Measurements from ENCODE around the gene THAP7.
A peak's percentile ranks its signal among the peaks of the same experiment; 100 is the strongest.
"Not testable (repeated sequence)": the region's sequence is repeated elsewhere in the genome, so short reads cannot be mapped to it uniquely, and the experiment has no call there.

THAP7 gene

GRCh38 chr22:21010426-21011113 is 8.7 kb upstream of the THAP7 start:
- H3K4me1 Mint-ChIP-seq (ENCODE audit: low read depth) = peaks cover 15% of the 10 kb centered on the region
- H3K27ac Mint-ChIP-seq = no peak overlapping the region
- no peaks in the 10 kb centered on the region for H3K9me3 Mint-ChIP-seq
- no peaks in the 10 kb centered on the region for H3K36me3 Mint-ChIP-seq (ENCODE audit: low read depth)
- no peak overlapping the region for H3K4me3 Mint-ChIP-seq
- H3K27me3 Mint-ChIP-seq (ENCODE audit: low read depth) = peaks cover 11% of the 10 kb centered on the region

- Mint-ChIP-seq H3K27me3 (ENCODE audit: low read depth) (peaks cover 7% of the 10 kb centered on the region), H3K27ac (no peak overlapping the region), H3K9me3 (no peaks in the 10 kb centered on the region), H3K4me1 (ENCODE audit: low read depth) (peaks cover 12% of the 10 kb centered on the region), H3K36me3 (ENCODE audit: low read depth) (no peaks in the 10 kb centered on the region), H3K4me3 (no peak overlapping the region)
Observed at GRCh38 chr22:21009638-21010425, 7.9 kb upstream of the THAP7 start.

GRCh38 chr22:21009208-21009607 is 7.3 kb upstream of the THAP7 start:
- H3K36me3 Mint-ChIP-seq (ENCODE audit: low read depth); H3K4me3 Mint-ChIP-seq; H3K9me3 Mint-ChIP-seq; H3K4me1 Mint-ChIP-seq (ENCODE audit: low read depth); H3K27me3 Mint-ChIP-seq (ENCODE audit: low read depth); H3K27ac Mint-ChIP-seq: not testable (repeated sequence)

- no peaks in the 10 kb centered on the region for H3K9me3 Mint-ChIP-seq
- peak overlapping the region; percentile 92 for H3K4me3 Mint-ChIP-seq
- peaks cover 4% of the 10 kb centered on the region for H3K36me3 Mint-ChIP-seq (ENCODE audit: low read depth)
- H3K4me1 Mint-ChIP-seq (ENCODE audit: low read depth) = peaks cover 6% of the 10 kb centered on the region
- H3K27ac Mint-ChIP-seq = no peak overlapping the region
- H3K27me3 Mint-ChIP-seq (ENCODE audit: low read depth) = no peaks in the 10 kb centered on the region
Observed at GRCh38 chr22:21003782-21004181, 1.9 kb upstream of the THAP7 start.

GRCh38 chr22:21000987-21001600 is 824 bp downstream of the THAP7 start:
- H3K9me3 Mint-ChIP-seq = no peaks in the 10 kb centered on the region
- H3K36me3 Mint-ChIP-seq (ENCODE audit: low read depth) = peaks cover 6% of the 10 kb centered on the region
- H3K4me3 Mint-ChIP-seq = peak overlapping the region; percentile 92
- H3K27ac Mint-ChIP-seq = peak overlapping the region; percentile 97
- H3K27me3 Mint-ChIP-seq (ENCODE audit: low read depth) = no peaks in the 10 kb centered on the region
- peaks cover 8% of the 10 kb centered on the region for H3K4me1 Mint-ChIP-seq (ENCODE audit: low read depth)

- peak overlapping the region; percentile 97 for H3K27ac Mint-ChIP-seq
- H3K27me3 Mint-ChIP-seq (ENCODE audit: low read depth) = no peaks in the 10 kb centered on the region
- peaks cover 8% of the 10 kb centered on the region for H3K4me1 Mint-ChIP-seq (ENCODE audit: low read depth)
- no peaks in the 10 kb centered on the region for H3K9me3 Mint-ChIP-seq
- H3K4me3 Mint-ChIP-seq = peak overlapping the region; percentile 92
- peaks cover 6% of the 10 kb centered on the region for H3K36me3 Mint-ChIP-seq (ENCODE audit: low read depth)
Observed at GRCh38 chr22:21000207-21000986, 1.5 kb downstream of the THAP7 start.

GRCh38 chr22:20999350-21000206 is 2.3 kb downstream of the THAP7 start:
- Mint-ChIP-seq H3K4me1 (ENCODE audit: low read depth) (peaks cover 8% of the 10 kb centered on the region), H3K9me3 (no peaks in the 10 kb centered on the region), H3K4me3 (peak overlapping the region; percentile 42), H3K27ac (peak overlapping the region; percentile 20), H3K36me3 (ENCODE audit: low read depth) (peaks cover 6% of the 10 kb centered on the region), H3K27me3 (ENCODE audit: low read depth) (no peaks in the 10 kb centered on the region)

GRCh38 chr22:20998411-20999336 is 3.2 kb downstream of the THAP7 start:
- Mint-ChIP-seq H3K4me3 (no peak overlapping the region), H3K27me3 (ENCODE audit: low read depth) (no peaks in the 10 kb centered on the region), H3K27ac (peak overlapping the region; percentile 45), H3K36me3 (ENCODE audit: low read depth) (peaks cover 6% of the 10 kb centered on the region), H3K4me1 (ENCODE audit: low read depth) (peaks cover 8% of the 10 kb centered on the region), H3K9me3 (no peaks in the 10 kb centered on the region)

- H3K27me3 Mint-ChIP-seq (ENCODE audit: low read depth) = no peaks in the 10 kb centered on the region
- H3K9me3 Mint-ChIP-seq = no peaks in the 10 kb centered on the region
- H3K4me3 Mint-ChIP-seq = no peak overlapping the region
- peaks cover 4% of the 10 kb centered on the region for H3K36me3 Mint-ChIP-seq (ENCODE audit: low read depth)
- H3K4me1 Mint-ChIP-seq (ENCODE audit: low read depth) = peaks cover 5% of the 10 kb centered on the region
- H3K27ac Mint-ChIP-seq = no peak overlapping the region
Observed at GRCh38 chr22:20997536-20998257, 4.2 kb downstream of the THAP7 start.

GRCh38 chr22:20996598-20997535 is 5.1 kb downstream of the THAP7 start:
- H3K27me3 Mint-ChIP-seq (ENCODE audit: low read depth) = no peaks in the 10 kb centered on the region
- H3K4me3 Mint-ChIP-seq = no peak overlapping the region
- no peak overlapping the region for H3K27ac Mint-ChIP-seq
- H3K9me3 Mint-ChIP-seq = no peaks in the 10 kb centered on the region
- H3K36me3 Mint-ChIP-seq (ENCODE audit: low read depth) = peaks cover 4% of the 10 kb centered on the region
- H3K4me1 Mint-ChIP-seq (ENCODE audit: low read depth) = peaks cover 5% of the 10 kb centered on the region

GRCh38 chr22:20996031-20996410 is 5.9 kb downstream of the THAP7 start:
- Mint-ChIP-seq H3K36me3 (ENCODE audit: low read depth) (peaks cover 2% of the 10 kb centered on the region), H3K4me1 (ENCODE audit: low read depth) (peaks cover 2% of the 10 kb centered on the region), H3K27me3 (ENCODE audit: low read depth) (no peaks in the 10 kb centered on the region), H3K9me3 (no peaks in the 10 kb centered on the region), H3K27ac (no peak overlapping the region), H3K4me3 (no peak overlapping the region)
